Liver (tissue), 3 donors: ENCODE measurements around the gene TNRC6B.

Experiments used
- CTCF ChIP-seq: fragments of 150-350 bp; IDR thresholded peaks from 2 replicates; pipeline ENCODE4 v1.5.1; 2017; ENCODE audit warnings: improper control_type of control experiment, low read depth, low read length; ENCODE audit not compliant: missing input control
- EGR1 ChIP-seq, 2 donors: IDR thresholded peaks; 2 replicates each; pipeline ENCODE4 v1.6.1; 2016 to 2018; ENCODE audit warnings: antibody characterized with exemption in 2 of 2, low read depth in 2 of 2
- GABPA ChIP-seq, 2 donors: IDR thresholded peaks in 1 of 2; conservative IDR thresholded peaks in 1 of 2; 2 replicates each; pipeline ENCODE4 v1.6.1; 2016; ENCODE audit warnings: antibody characterized with exemption in 2 of 2, mild to moderate bottlenecking in 1 of 2, moderate library complexity in 1 of 2
- REST ChIP-seq: IDR thresholded peaks from 2 replicates; pipeline ENCODE4 v1.6.1; 2016; ENCODE audit warnings: antibody characterized with exemption, mild to moderate bottlenecking
- donor health status: healthy.
- donor health status: healthy.

- no peak for TF ChIP-seq CTCF
- no peak for TF ChIP-seq GABPA (IDR thresholded peaks at IDR 0.05 in 1 of 2, conservative IDR thresholded peaks at IDR 0.05 in 1 of 2)
- TF ChIP-seq REST, result no peak
- no peak for TF ChIP-seq EGR1 (IDR thresholded peaks at IDR 0.05; ENCODE audit: low read depth in 2 of 2)
Observed at GRCh38 chr22:40179526-40179925, 1.8 kb downstream of the TNRC6B start.
